T-helper 9 cell (primary cell): Measurements from ENCODE around the gene RAB18.
"Not testable (repeated sequence)": the region's sequence is repeated elsewhere in the genome, so short reads cannot be mapped to it uniquely, and the experiment has no call there.

Experiments
- DNase-seq: peaks from one replicate; pipeline ENCODE4 v3.0.0-alpha.2; 2020

Gene RAB18

GRCh38 chr10:27505537-27505936 lies 1.4 kb downstream of the RAB18 start:
- not testable (repeated sequence) for DNase-seq

DNA sequence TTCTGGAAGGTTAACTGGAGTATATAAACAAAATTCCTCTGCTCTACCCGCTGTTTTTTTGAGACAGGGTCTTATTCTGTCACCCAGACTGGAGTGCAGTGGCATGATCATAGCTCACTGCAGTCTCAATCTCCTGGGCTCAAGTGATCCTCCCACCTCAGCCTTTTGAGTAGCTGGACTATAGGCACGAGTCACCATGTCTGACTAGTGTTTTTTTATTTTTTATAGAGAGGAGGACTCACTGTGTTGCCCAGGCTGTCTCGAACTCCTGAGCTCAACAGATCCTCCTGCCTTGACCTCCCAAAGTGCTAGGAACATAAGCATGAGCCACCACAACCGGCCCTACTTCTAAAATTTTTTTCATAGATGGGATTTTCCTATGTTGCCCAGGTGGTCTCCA lies 2.2 kb downstream of the RAB18 start:
- DNase-seq, result no peak

- DNase-seq, result no peak
These were observed 8.4 kb downstream of the RAB18 start for GRCh38 chr10:27512548-27512947.

- DNase-seq, result no peak
These were observed 9.5 kb downstream of the RAB18 start for GRCh38 chr10:27513451-27514191.

GRCh38 chr10:27514243-27514642 lies 10.1 kb downstream of the RAB18 start:
- no peak for DNase-seq

DNA sequence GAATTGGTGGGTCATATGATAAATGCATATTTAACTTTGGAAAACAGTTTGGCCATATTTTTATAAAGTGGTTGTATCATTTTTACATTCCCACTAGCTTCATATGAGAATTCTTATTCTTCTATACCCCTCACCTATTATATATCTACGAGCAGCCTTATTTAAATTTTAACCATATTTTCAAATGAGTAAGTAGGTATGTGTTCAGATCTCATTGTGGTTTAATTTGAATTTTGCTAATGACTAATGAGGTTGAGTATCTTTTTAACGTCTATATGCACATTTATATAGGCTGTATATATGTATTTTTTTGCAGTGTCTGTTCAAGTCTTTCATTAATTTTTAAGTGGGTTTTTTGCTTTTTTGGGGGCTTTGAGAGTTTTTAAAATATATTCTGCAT lies 14.2 kb downstream of the RAB18 start:
- no peak for DNase-seq

- no peak for DNase-seq
These were observed 21.7 kb downstream of the RAB18 start for GRCh38 chr10:27525819-27526218.

DNA sequence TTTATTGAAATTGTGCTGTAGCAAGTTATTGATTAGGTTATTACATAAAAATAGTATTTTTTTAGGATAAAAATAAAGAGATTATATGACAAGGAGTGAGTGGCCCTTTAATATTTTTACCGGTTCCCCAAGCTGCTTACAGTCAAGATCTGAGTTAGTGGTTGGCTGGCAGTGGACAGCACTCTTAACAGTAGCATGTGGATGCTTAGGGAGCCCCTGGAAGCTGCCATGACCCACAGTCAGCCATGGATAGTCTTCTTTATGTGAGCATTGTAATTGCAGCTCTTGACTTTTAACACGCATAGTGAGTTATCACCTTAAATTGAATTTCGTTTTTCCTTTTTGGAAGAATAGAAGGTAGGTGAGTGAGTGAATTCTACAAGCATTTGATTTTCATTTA lies 22.1 kb downstream of the RAB18 start:
- DNase-seq, result no peak

DNA sequence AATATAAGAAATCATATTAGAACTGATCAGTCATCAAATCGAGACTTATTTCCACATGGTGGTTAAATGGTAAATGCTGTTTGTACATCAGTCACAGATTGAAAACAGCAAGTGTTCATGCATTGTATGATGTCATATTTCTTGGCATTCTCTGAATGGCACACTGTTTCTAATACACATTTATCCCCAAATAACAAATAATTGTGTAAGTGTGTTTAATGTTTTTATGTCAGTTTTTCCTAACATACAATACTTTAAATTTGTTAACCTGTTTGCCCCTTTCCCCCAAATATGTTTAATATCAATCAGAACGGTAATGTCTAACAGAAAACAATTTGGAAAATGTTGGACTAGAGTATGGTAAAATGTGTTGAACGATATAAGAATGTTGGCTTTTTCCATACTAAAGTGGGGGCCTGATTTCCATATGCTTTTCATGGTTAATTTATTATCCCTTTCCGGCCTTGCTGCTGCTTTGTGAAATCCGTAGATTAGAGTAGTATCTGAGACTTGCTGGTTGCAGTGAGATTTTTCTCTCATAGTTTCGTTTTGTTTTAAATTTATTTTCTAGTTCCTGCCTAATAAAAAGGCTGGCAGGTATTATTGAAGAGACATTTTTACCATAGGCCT lies 23.7 kb downstream of the RAB18 start:
- no peak for DNase-seq

- DNase-seq, result no peak
These were observed 25.1 kb downstream of the RAB18 start for GRCh38 chr10:27529010-27529783.

GRCh38 chr10:27530477-27530876 lies 26.4 kb downstream of the RAB18 start:
- no peak for DNase-seq

DNA sequence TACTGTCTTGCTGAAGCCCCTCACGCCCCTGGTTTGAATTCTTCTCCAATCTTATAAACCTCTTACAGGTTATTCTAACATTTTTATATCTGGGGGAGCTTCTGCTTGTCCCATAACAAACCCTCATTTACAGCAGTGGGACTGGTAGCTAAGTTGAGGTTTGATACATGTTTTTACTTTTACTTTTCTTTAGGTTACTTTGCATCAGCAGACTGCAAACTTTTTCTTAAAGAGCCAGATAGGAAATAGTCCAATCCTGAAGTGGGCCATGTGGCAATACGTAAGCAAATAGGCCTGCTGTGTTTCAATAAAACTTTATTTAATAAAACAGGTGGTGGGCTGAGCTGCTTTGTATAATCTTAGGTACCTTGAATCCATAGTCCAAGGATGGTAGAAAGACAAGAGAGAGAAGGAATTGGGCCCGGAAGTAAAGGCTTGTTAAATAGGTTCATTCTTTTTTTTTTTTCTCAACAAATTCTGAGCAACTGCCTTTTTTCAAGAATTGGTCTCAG lies 27.3 kb downstream of the RAB18 start:
- no peak for DNase-seq

GRCh38 chr10:27534161-27534700 lies 30.1 kb downstream of the RAB18 start:
- no peak for DNase-seq

DNA sequence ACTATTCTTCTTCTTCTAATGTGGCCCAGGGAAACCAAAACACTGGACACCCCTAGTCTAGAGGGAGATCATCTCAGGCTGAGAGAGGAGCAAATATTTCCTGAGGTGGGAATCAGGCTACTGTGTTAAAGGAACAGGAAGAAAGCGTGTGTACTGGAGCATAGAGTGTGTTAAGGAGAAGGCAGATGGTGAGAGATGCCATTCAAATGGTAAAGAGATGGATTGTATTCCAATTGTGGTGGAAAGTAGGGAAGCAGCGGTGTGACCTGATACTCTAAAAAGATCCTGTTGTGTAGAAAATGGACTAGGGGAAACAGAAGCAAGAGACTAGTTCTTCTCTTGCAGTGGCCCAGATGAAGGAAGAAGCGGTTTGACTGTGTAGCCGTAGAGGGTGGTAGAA lies 31.2 kb downstream of the RAB18 start:
- DNase-seq, result no peak

GRCh38 chr10:27536437-27536836 lies 32.3 kb downstream of the RAB18 start:
- no peak for DNase-seq

- DNase-seq, result no peak
These were observed 33.1 kb downstream of the RAB18 start for GRCh38 chr10:27537166-27537565.

GRCh38 chr10:27537787-27538186 lies 33.7 kb downstream of the RAB18 start:
- DNase-seq, result no peak

GRCh38 chr10:27540672-27541071 lies 36.6 kb downstream of the RAB18 start:
- DNase-seq, result no peak

DNA sequence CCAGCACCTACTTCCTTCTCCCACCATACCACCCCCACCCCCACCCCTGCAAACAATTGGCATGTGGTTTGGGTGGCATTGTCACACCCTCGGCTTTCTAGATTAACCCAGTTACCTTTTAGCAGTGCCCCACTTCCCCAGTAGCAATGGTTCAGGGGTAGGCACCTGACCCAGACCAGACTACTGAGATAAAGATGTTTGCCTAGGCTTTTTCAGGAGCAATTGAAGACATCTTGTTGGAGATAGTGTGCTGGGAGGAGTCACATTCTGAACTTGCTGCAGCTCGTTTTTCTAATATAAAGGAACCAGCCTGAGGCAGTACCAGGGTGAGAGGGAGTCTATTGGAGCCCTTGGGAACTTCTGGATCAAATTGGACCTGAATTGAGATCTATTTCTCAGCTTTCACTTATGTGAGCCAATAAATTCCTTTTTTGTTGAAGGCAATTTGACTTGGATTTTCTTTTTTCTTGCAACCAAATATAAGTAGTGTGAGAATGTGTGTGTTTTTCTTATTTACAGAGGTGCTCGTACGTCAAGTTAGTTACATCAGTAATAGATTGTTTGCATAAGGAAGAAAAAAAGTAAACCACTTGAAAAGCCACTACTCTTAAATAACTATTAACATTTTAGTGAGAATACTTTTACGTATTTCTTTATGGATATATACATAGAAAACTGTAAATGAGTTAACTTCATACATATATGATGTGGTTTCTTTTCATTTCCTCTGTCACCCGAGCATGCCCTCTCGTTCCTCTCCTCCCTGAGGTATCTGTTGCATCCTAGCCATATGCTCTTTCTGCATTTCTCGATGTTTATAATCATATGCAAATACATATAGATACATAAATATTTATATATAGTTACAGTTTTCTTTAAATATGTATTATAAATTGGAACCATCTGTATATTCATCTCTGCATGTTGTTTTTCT lies 38.0 kb downstream of the RAB18 start:
- peak; percentile 1 for DNase-seq

- DNase-seq, result no peak
These were observed 38.7 kb downstream of the RAB18 start for GRCh38 chr10:27542812-27543211.

DNA sequence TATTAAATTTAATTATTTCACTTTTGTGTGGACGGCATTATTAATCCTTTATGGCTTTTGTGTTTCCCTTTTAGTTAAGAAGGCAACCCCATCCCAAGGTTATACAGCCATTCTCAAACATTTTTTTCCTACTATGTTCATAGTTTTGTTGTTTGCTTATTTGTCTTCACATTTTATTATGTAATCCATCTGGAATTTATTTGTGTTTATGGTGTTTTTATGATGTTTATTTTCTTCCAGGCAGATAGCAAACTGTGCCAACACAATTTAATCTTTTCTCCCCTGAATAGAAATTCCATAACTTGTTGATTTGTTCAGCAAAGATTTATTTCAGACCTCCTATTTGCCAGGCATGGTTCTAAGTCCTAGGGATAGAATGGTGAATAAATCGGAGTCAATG lies 42.9 kb downstream of the RAB18 start:
- DNase-seq, result no peak

DNA sequence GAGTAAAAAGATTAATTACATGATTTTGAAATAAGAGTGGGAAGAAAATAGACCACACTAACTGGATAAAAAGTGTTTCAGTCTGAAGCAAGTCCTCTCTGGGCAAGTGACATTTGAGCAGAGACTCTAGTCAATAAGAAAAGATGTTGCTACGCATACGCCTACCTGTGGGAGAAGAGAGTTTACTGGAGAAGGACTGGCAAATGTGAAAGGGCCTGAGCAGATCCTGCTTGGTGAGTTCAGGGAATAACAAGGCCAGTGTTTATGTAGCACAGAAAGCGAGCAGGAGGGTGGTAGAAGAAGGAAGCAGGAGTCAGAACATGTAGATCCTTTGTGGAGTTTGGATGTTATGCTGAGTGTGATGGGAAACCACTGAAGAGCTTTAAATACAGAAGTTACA lies 43.4 kb downstream of the RAB18 start:
- DNase-seq, result no peak
